ENCODE measurements around the gene DIS3L.
"Not testable (repeated sequence)": the region's sequence is repeated elsewhere in the genome, so short reads cannot be mapped to it uniquely, and the experiment has no call there.

The DIS3L gene

GRCh38 chr15:66296186-66296585 lies 2.8 kb downstream of the DIS3L start:
- DNase-seq (ENCODE audit: low read depth): no peak
- no peak overlapping the region for H3K4me3 ChIP-seq (ENCODE audit: control insufficient read depth, low read depth, low read length)
- no peak for TF ChIP-seq CTCF (IDR thresholded peaks at IDR 0.05; ENCODE audit: control insufficient read depth, insufficient read depth, low read depth, low read length, missing control alignments)

GRCh38 chr15:66298803-66299251 lies 5.5 kb downstream of the DIS3L start:
- TF ChIP-seq CTCF (IDR thresholded peaks at IDR 0.05; ENCODE audit: control insufficient read depth, insufficient read depth, low read depth, low read length, missing control alignments): no peak
- no peak for DNase-seq (ENCODE audit: low read depth)
- H3K4me3 ChIP-seq (ENCODE audit: control insufficient read depth, low read depth, low read length): no peak overlapping the region

GRCh38 chr15:66302489-66303278 lies 9.3 kb downstream of the DIS3L start:
- no peak for TF ChIP-seq CTCF (IDR thresholded peaks at IDR 0.05; ENCODE audit: control insufficient read depth, insufficient read depth, low read depth, low read length, missing control alignments)

GRCh38 chr15:66304425-66304824 lies 11.1 kb downstream of the DIS3L start:
- not testable (repeated sequence) for DNase-seq (ENCODE audit: low read depth); H3K4me3 ChIP-seq (ENCODE audit: control insufficient read depth, low read depth, low read length)

More at GRCh38 chr15:66302489-66303278, 9.3 kb downstream of the DIS3L start:
- H3K4me3 ChIP-seq (ENCODE audit: control insufficient read depth, low read depth, low read length): no peak overlapping the region
- DNase-seq (ENCODE audit: low read depth): no peak

GRCh38 chr15:66306381-66306780 lies 13.0 kb downstream of the DIS3L start:
- no peak for DNase-seq (ENCODE audit: low read depth)
- TF ChIP-seq CTCF (IDR thresholded peaks at IDR 0.05; ENCODE audit: control insufficient read depth, insufficient read depth, low read depth, low read length, missing control alignments): no peak
- H3K4me3 ChIP-seq (ENCODE audit: control insufficient read depth, low read depth, low read length): no peak overlapping the region

- DNase-seq (ENCODE audit: low read depth): no peak
- no peak for TF ChIP-seq CTCF (IDR thresholded peaks at IDR 0.05; ENCODE audit: control insufficient read depth, insufficient read depth, low read depth, low read length, missing control alignments)
- H3K4me3 ChIP-seq (ENCODE audit: control insufficient read depth, low read depth, low read length): no peak overlapping the region
Measured at GRCh38 chr15:66308531-66308930, 15.2 kb downstream of the DIS3L start.

- H3K4me3 ChIP-seq (ENCODE audit: control insufficient read depth, low read depth, low read length): no peak overlapping the region
- TF ChIP-seq CTCF (IDR thresholded peaks at IDR 0.05; ENCODE audit: control insufficient read depth, insufficient read depth, low read depth, low read length, missing control alignments): no peak
- no peak for DNase-seq (ENCODE audit: low read depth)
Measured at GRCh38 chr15:66309828-66310227, 16.5 kb downstream of the DIS3L start.
